Measurements from ENCODE around the gene ITPR2. TPM values are rescaled to one million over a fixed set of nuclear protein-coding genes. Genes with fewer than 3 reads are reported as not detected.
"Not testable (repeated sequence)": the region's sequence is repeated elsewhere in the genome, so short reads cannot be mapped to it uniquely, and the experiment has no call there.

The ITPR2 gene
- total RNA-seq, 1 donor from 2014 or later: 35.1 TPM

DNA sequence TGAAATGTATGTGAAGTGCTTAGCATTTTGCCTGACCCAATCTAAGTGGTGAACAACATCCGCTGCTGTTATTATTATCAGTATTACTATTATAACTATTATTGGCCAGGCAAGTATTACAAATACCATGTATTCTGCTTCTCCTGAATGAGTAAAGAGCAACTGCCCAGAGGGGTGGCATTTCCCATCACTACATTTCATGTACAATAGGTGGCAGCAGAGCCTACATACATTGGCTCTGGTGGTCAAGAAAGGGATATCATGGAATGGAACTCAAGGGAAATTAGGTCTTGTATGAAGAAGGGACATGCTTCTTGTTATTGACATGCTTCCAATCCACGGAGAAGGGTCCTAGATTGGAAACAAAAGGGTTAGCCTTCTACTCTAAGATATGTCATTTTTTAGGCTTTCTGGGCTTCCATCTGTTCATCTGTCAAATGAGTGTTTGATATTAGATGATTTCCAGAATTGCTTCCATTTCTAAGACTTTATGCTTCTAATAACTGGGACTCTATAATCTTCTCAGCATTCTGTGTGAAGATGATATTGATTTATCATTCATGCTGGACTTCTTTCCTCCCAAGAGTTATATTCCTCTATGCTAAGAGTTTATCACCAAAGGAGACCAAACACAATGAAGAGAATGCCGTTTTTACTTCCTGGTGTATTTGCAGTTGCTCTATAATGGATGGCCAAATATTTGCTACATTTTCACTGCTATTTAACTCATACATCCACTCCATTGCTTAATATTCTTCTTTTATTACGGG lies 398.5 kb downstream of the ITPR2 start:
- peak; percentile 73 for ATAC-seq

DNA sequence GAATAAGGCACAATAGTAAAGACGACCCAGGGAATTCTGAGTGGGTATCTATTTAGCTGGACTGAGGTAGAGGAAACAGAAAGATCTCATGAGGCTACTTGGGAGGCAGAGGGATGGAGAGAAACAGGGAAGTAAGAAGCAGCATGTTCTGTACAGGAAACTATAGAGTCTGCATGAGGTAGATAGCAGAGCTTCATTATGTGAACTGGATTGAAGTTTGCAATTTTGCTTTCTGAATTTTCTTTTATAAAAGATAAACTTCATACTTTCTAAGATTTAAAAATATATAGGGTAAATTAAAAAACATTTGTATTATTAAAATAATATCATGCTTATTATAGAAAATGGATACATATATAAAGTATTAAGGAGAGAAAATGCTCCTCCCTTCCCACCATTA lies 399.3 kb downstream of the ITPR2 start:
- ATAC-seq: not testable (repeated sequence)

DNA sequence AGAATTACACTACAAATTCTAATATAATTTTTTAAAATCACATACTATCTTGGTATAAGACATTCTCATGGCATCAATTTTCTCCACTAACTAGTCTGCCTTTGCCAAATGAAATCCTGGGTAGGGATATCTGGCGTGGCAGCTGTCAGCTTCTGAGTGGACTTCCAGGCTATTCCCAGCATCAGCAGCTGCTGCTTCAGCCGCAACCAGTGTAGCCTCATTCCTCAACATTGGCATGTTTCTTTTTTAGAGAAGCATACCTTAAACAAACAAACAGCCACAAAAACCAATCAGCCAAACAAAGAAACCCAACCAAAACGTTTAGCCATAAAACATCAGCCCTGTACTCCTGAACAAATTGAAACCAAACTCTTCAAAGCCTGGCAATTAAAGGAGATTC lies 401.8 kb downstream of the ITPR2 start:
- ATAC-seq: no peak

DNA sequence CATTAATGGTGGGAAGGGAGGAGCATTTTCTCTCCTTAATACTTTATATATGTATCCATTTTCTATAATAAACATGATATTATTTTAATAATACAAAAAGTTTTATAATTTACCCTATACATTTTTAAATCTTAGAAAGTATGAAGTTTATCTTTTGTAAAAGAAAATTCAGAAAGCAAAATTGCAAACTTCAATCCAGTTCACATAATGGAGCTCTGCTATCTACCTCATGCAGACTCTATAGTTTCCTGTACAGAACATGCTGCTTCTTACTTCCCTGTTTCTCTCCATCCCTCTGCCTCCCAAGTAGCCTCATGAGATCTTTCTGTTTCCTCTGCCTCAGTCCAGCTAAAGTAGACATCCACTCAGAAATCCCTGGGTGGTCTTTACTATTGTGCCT lies 402.4 kb downstream of the ITPR2 start:
- not testable (repeated sequence) for ATAC-seq

- ATAC-seq: no peak
Measured at GRCh38 chr12:26429070-26429691, 403.8 kb downstream of the ITPR2 start.

GRCh38 chr12:26428420-26428819 lies 404.6 kb downstream of the ITPR2 start:
- ATAC-seq: no peak

DNA sequence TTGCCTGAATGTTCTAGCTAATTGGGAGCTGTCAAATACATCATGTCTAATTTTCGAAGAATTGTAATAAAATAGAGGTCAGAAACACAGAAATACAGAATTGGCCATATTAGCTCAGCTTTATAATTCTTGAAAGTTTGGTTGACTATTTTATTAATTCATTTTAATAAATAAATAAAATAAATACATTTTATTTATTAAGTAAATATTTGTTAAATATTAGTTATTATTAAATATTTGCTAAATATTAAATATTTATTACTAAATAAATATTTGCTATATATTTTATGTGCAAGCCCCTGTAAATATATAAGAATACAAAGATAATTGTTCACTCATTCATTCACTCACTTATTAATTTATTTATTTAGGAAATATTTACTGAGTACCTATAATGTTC lies 406.3 kb downstream of the ITPR2 start:
- no peak for ATAC-seq

GRCh38 chr12:26425587-26426260 lies 407.3 kb downstream of the ITPR2 start:
- ATAC-seq: no peak

- no peak for ATAC-seq
Measured at GRCh38 chr12:26422839-26423398, 410.1 kb downstream of the ITPR2 start.

DNA sequence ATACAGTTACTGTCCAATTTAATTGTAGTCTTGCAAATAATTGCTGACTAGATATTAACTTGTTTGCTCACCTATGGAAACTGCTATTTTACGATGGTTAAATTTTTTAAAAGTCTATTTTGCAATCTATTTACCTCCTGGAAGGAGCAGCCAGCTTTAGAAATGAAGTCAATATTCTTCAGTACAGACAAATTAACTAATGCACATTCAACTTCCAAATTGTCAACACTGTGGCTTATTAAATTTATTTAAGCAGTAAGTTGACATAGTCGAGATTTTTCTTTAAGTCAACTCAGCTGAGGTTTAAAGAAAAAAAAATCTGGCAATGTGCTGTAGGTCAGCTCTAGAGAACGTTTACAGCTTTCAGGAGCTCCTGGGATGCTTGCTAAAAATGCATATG lies 416.4 kb downstream of the ITPR2 start:
- no peak for ATAC-seq

DNA sequence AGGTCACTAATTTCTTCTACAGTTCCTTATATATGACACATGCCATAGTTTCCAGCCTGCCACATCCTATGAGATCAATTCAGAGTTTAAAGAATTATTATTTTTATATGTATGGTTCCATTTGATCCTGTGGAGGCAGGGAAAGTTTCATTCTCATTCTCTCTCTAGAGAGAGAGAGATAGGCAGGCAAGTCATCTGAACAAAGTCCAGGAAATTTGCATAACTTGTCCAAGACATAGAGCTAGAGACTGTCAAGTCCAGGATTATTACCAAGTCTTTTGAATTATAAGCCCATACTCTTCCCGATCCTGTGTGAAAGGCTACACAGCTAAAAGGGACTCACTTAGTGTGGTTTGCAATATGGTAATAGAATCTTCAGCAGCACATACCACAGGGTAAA lies 422.3 kb downstream of the ITPR2 start:
- ATAC-seq: no peak

DNA sequence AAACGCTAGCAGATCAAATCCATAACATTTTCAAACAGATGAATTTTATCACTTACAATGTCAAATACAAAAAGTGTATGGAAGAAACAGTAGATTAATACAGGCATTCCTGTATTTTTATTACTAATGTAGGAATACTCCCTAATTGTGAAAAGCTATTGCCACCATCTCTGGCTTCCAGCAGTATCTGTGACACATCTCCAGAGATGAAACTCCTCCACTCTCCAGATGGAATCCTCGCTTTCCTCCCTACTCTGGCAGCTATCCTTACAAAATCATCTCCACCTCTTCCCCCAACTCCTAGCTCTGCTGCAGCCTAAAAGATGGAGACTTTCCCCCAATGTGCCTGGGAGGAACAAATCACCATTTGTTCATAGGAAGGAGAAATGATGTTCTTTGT lies 426.2 kb downstream of the ITPR2 start:
- ATAC-seq: no peak

- no peak for ATAC-seq
Measured at GRCh38 chr12:26406391-26406790, 426.6 kb downstream of the ITPR2 start.

GRCh38 chr12:26403601-26404000 lies 429.4 kb downstream of the ITPR2 start:
- ATAC-seq: no peak

- ATAC-seq: peak; percentile 98
Measured at GRCh38 chr12:26402648-26403047, 430.3 kb downstream of the ITPR2 start.

DNA sequence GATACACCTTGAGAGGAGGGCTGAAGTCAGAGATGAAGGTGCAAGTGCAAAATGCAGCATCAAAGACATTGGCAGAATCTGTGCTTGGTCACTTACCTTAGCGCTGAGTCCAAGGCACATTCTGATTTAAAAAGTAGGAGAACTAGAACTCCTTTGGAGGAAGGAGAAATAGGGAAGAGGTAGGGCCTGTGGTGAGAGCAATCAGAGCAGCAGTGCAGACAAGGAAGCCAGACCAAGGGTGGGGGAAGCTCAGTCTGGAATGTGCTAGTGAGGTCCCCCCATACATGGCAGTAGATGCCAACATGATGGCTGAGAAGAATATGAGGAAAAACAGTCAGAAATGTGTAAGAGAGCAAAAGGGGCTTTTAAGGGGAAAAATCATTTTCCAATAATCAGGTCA lies 431.1 kb downstream of the ITPR2 start:
- ATAC-seq: no peak

DNA sequence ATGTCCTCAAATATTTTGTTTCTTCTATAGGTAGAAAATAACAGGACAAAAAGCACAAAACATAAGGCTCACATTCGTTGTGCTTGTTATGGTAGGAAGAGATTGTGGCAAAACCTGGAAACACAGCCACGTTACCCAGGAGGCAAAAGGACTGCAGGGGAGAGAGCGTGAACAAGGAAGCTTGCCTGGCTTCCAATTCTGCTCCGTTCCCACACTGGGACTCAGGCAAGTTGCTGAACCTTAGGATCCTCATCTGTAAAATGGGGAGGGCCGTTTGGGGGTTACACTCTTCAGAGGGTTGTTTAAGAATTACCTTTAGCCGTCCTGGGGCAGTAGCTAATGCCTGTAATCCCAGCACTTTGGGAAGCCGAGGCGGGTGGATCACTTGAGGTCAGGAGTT lies 432.4 kb downstream of the ITPR2 start:
- ATAC-seq: no peak

- no peak for ATAC-seq
Measured at GRCh38 chr12:26399381-26399780, 433.6 kb downstream of the ITPR2 start.

DNA sequence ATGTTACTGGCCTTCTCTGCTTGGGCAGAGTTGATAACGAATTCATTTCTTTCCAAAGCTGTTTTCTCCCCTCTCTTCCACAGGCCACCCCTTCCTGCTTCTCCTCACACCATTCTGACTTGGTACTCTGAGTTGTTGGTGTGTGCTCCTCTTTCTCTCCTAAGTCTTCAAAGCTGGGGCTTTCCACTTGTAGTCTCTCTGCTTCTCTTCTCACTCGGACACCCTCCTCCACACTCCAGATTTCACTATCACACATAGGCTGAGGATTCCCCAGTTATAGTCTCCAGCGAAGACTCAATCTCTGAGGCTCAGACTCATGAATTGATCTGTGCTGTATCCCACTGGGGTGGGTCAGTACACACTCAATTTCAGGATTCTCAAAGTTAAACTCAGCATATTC lies 436.6 kb downstream of the ITPR2 start:
- no peak for ATAC-seq

- no peak for ATAC-seq
Measured at GRCh38 chr12:26389343-26389742, 443.7 kb downstream of the ITPR2 start.

- ATAC-seq: no peak
Measured at GRCh38 chr12:26384536-26384935, 448.5 kb downstream of the ITPR2 start.

GRCh38 chr12:26383041-26383440 lies 450.0 kb downstream of the ITPR2 start:
- ATAC-seq: no peak

- ATAC-seq: no peak
Measured at GRCh38 chr12:26380897-26381296, 452.1 kb downstream of the ITPR2 start.
